H9 (cell line): ENCODE data around the gene ATP8A2. TPM values are rescaled to one million over a fixed set of nuclear protein-coding genes. Genes with fewer than 3 reads are reported as not detected.

ENCODE experiments used
- DNase-seq: peaks from one replicate; pipeline ENCODE4 v3.0.0-alpha.2; 2017
- H2AFZ ChIP-seq: one replicate; pipeline ENCODE4 v1.6.1; 2013; ENCODE audit warnings: mild to moderate bottlenecking, low read length, control low read depth, moderate library complexity
- H2AK5ac ChIP-seq: 2 replicates; pipeline ENCODE4 v1.6.1; 2013; ENCODE audit warnings: low read length, control low read depth, mixed read lengths; ENCODE audit not compliant: insufficient read length
- H2BK120ac ChIP-seq: one replicate; pipeline ENCODE4 v1.6.1; 2013; ENCODE audit warnings: low read depth, mild to moderate bottlenecking, low read length, control low read depth, inconsistent platforms; ENCODE audit not compliant: poor library complexity, severe bottlenecking
- H2BK12ac ChIP-seq: 2 replicates; pipeline ENCODE4 v1.6.1; 2013; ENCODE audit warnings: low read length, control low read depth, mixed read lengths, low read depth; ENCODE audit not compliant: insufficient read length
- H2BK15ac ChIP-seq: 2 replicates; pipeline ENCODE4 v1.6.1; 2013; ENCODE audit warnings: low read depth, low read length, control low read depth
- H2BK20ac ChIP-seq: one replicate; pipeline ENCODE4 v1.6.1; 2013; ENCODE audit warnings: low read depth, mild to moderate bottlenecking, low read length, control low read depth, inconsistent platforms; ENCODE audit not compliant: poor library complexity, severe bottlenecking
- H2BK5ac ChIP-seq: 2 replicates; pipeline ENCODE4 v1.6.1; 2013; ENCODE audit warnings: low read length, control low read depth, mixed read lengths; ENCODE audit not compliant: insufficient read length
- H3K14ac ChIP-seq: 2 replicates; pipeline ENCODE4 v1.6.1; 2013; ENCODE audit warnings: low read length, control low read depth; ENCODE audit not compliant: insufficient read depth
- H3K18ac ChIP-seq: 2 replicates; pipeline ENCODE4 v1.6.1; 2013; ENCODE audit warnings: low read depth, mild to moderate bottlenecking, mixed read lengths, low read length, control low read depth; ENCODE audit not compliant: insufficient read length
- H3K23ac ChIP-seq: 2 replicates; pipeline ENCODE4 v1.6.1; 2013; ENCODE audit warnings: low read length, control low read depth, mixed read lengths, low read depth; ENCODE audit not compliant: insufficient read length
- H3K23me2 ChIP-seq: 2 replicates; pipeline ENCODE4 v1.6.1; 2013; ENCODE audit warnings: low read depth, mild to moderate bottlenecking, mixed read lengths, low read length, control low read depth; ENCODE audit not compliant: insufficient read length, poor library complexity, severe bottlenecking
- H3K27ac ChIP-seq: 2 replicates; pipeline ENCODE4 v1.5.1; 2013; ENCODE audit warnings: low read length, control low read depth, mixed read lengths, low read depth; ENCODE audit not compliant: insufficient read length
- H3K27me3 ChIP-seq: 2 replicates; pipeline ENCODE4 v1.6.1; 2013; ENCODE audit warnings: low read length, control low read depth, inconsistent platforms; ENCODE audit not compliant: insufficient read depth
- H3K4ac ChIP-seq: 2 replicates; pipeline ENCODE4 v1.6.1; 2013; ENCODE audit warnings: low read depth, mild to moderate bottlenecking, control low read depth, inconsistent platforms, low read length, moderate library complexity
- H3K4me1 ChIP-seq: 2 replicates; pipeline ENCODE4 v1.6.1; 2013; ENCODE audit warnings: low read length, control low read depth, inconsistent platforms; ENCODE audit not compliant: insufficient read depth
- H3K4me2 ChIP-seq: 2 replicates; pipeline ENCODE4 v1.6.1; 2013; ENCODE audit warnings: low read length, control low read depth, mixed read lengths; ENCODE audit not compliant: insufficient read length, insufficient read depth
- H3K56ac ChIP-seq: 2 replicates; pipeline ENCODE4 v1.6.1; 2013; ENCODE audit warnings: low read depth, mild to moderate bottlenecking, mixed read lengths, low read length, control low read depth; ENCODE audit not compliant: insufficient read length
- H3K79me1 ChIP-seq: 2 replicates; pipeline ENCODE4 v1.6.1; 2013; ENCODE audit warnings: low read depth, mild to moderate bottlenecking, moderate library complexity, low read length, control low read depth, inconsistent platforms; ENCODE audit not compliant: insufficient read depth, poor library complexity, severe bottlenecking
- H3K79me2 ChIP-seq: 2 replicates; pipeline ENCODE4 v1.6.1; 2013; ENCODE audit warnings: low read length, control low read depth, inconsistent platforms; ENCODE audit not compliant: insufficient read depth
- H3K9ac ChIP-seq: 2 replicates; pipeline ENCODE4 v1.6.1; 2013; ENCODE audit warnings: low read length, control low read depth, mixed read lengths; ENCODE audit not compliant: insufficient read length; ENCODE audit errors: extremely low read depth
- H3K9me3 ChIP-seq: one replicate; pipeline ENCODE4 v1.6.1; 2013; ENCODE audit warnings: low read depth, low read length, inconsistent platforms; ENCODE audit not compliant: control insufficient read depth
- H3T11ph ChIP-seq: one replicate; pipeline ENCODE4 v1.6.1; 2013; ENCODE audit warnings: mild to moderate bottlenecking, low read length, control low read depth, inconsistent platforms
- H4K20me1 ChIP-seq: one replicate; pipeline ENCODE4 v1.6.1; 2013; ENCODE audit not compliant: control insufficient read depth, insufficient read length, insufficient read depth
- H4K5ac ChIP-seq: 2 replicates; pipeline ENCODE4 v1.6.1; 2013; ENCODE audit warnings: low read depth, mild to moderate bottlenecking, mixed read lengths, low read length, control low read depth; ENCODE audit not compliant: insufficient read length
- H4K8ac ChIP-seq: replicated peaks from 2 replicates; pipeline ENCODE4 v1.6.1; 2013; ENCODE audit warnings: low read length, control low read depth, mixed read lengths, low read depth; ENCODE audit not compliant: insufficient read length
- H4K91ac ChIP-seq: 2 replicates; pipeline ENCODE4 v1.6.1; 2013; ENCODE audit warnings: low read depth, mild to moderate bottlenecking, moderate library complexity, mixed read lengths, low read length, control low read depth; ENCODE audit not compliant: insufficient read length
- H3K27ac Mint-ChIP-seq, 3 experiments: 2 replicates in 2 of 3; 3 replicates in 1 of 3; pipeline ENCODE4 v1.8.0; 2020 to 2021; ENCODE audit warnings: mixed read lengths in 3 of 3, mild to moderate bottlenecking in 1 of 3, moderate library complexity in 1 of 3
- H3K27me3 Mint-ChIP-seq: 2 replicates; pipeline ENCODE4 v1.8.0; 2021; ENCODE audit warnings: low read depth, mild to moderate bottlenecking, moderate library complexity, mixed read lengths
- H3K36me3 Mint-ChIP-seq, 3 experiments: 2 replicates in 2 of 3; 3 replicates in 1 of 3; pipeline ENCODE4 v1.8.0; 2020 to 2021; ENCODE audit warnings: low read depth in 3 of 3, mixed read lengths in 3 of 3; ENCODE audit not compliant: insufficient read depth in 1 of 3
- H3K4me1 Mint-ChIP-seq, 2 experiments: 2 replicates each; pipeline ENCODE4 v1.8.0; 2020; ENCODE audit warnings: mixed read lengths in 2 of 2
- H3K4me3 Mint-ChIP-seq, 2 experiments: 2 replicates in 1 of 2; 3 replicates in 1 of 2; pipeline ENCODE4 v1.8.0; 2020 to 2021; ENCODE audit warnings: mild to moderate bottlenecking in 2 of 2, mixed read lengths in 2 of 2, moderate library complexity in 1 of 2
- H3K9me3 Mint-ChIP-seq, 2 experiments: 2 replicates in 1 of 2; 3 replicates in 1 of 2; pipeline ENCODE4 v1.8.0; 2020; ENCODE audit warnings: mild to moderate bottlenecking in 2 of 2, mixed read lengths in 2 of 2, moderate library complexity in 1 of 2
- WGBS: extraction: QIAGEN DNeasy Blood & Tissue Kit; methylation state at CpG from one replicate; pipeline ENCODE4 v1.1.7; 2013; ENCODE audit warnings: missing lambda C conversion rate, low lambda C conversion rate, mixed read lengths; ENCODE audit not compliant: insufficient read length; ENCODE audit errors: extremely low coverage; 5-methylcytosine and 5-hydroxymethylcytosine counted together
- total RNA-seq: library from RNA; stranded (reverse); gene quantifications from 2 replicates; pipeline ENCODE4 v1.2.1, GENCODE V29; 2021
- TF ChIP-seq, protein P1 (sequence below): fragments of 200-600 bp; sonication (generic); conservative IDR thresholded peaks from 3 replicates; pipeline ENCODE4 v1.8.0; 2021; ENCODE audit warnings: antibody characterized with exemption, mild to moderate bottlenecking

The ATP8A2 gene
- total RNA-seq, 1 experiment from 2014 or later, result 18.2 TPM

DNA sequence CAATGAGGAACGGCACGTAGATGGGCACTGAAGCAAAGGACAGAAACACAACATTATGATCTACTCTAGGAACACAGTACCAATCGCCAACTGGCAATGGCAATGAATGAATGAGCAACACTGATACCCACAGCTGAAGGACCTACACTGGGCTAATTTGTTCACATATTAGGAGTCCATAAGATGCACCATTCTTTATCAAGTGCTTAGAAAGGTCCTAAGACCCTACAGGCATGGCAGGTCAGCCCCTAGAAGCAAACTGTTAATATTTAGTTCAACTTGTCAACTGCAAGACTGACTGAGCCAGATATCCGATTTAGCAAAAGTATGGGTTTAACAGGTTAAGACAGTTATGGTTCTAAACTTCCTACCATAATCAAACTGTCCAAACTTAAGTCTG lies 675.3 kb downstream of the ATP8A2 start:
- Histone ChIP-seq H3K4ac (no peak overlapping the region), H3K27me3 (peaks cover 6% of the 10 kb centered on the region; the same call in 1 of the 2 replicates), H4K20me1 (no peaks in the 10 kb centered on the region), H3K56ac (no peak overlapping the region), H2AFZ (no peak overlapping the region), H3K4me2 (no peak overlapping the region), H3K27ac (no peak overlapping the region), H3K9me3 (no peaks in the 10 kb centered on the region), H3K18ac (no peak overlapping the region), H3K9ac (no peak overlapping the region), H4K8ac (no peak overlapping the region), H2BK15ac (no peak overlapping the region), H3K23me2 (peaks cover 20% of the 10 kb centered on the region), H2BK20ac (no peak overlapping the region), H3T11ph (no peak overlapping the region), H4K5ac (no peak overlapping the region), H3K79me1 (no peaks in the 10 kb centered on the region), H2AK5ac (no peak overlapping the region), H2BK12ac (no peak overlapping the region), H4K91ac (no peak overlapping the region), H3K4me1 (peaks cover 2% of the 10 kb centered on the region; the same call in 1 of the 2 replicates), H3K14ac (no peak overlapping the region), H3K23ac (no peak overlapping the region), H2BK120ac (no peak overlapping the region), H2BK5ac (no peak overlapping the region), H3K79me2 (no peaks in the 10 kb centered on the region)
- TF ChIP-seq, protein P1, sequence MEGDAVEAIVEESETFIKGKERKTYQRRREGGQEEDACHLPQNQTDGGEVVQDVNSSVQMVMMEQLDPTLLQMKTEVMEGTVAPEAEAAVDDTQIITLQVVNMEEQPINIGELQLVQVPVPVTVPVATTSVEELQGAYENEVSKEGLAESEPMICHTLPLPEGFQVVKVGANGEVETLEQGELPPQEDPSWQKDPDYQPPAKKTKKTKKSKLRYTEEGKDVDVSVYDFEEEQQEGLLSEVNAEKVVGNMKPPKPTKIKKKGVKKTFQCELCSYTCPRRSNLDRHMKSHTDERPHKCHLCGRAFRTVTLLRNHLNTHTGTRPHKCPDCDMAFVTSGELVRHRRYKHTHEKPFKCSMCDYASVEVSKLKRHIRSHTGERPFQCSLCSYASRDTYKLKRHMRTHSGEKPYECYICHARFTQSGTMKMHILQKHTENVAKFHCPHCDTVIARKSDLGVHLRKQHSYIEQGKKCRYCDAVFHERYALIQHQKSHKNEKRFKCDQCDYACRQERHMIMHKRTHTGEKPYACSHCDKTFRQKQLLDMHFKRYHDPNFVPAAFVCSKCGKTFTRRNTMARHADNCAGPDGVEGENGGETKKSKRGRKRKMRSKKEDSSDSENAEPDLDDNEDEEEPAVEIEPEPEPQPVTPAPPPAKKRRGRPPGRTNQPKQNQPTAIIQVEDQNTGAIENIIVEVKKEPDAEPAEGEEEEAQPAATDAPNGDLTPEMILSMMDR, result no peak
- Mint-ChIP-seq H3K27ac (no peak overlapping the region), H3K4me3 (no peak overlapping the region), H3K27me3 (peaks cover 45% of the 10 kb centered on the region), H3K9me3 (no peaks in the 10 kb centered on the region; a peak in 2 of 5 replicates), H3K4me1 (peaks cover 11 to 17% of the 10 kb centered on the region in 2 experiments), H3K36me3 (peaks cover 7 to 40% (median 25%) of the 10 kb centered on the region in 3 experiments)
- no peak for DNase-seq
- WGBS, result no CpG with 5 or more reads among the region's 4 CpGs
